ENCODE data around the gene NRG3.

Gene NRG3

GRCh38 chr10:81848514-81848913 is 26.5 kb upstream of the NRG3 start:
- no peak overlapping the region for H3K27ac Mint-ChIP-seq
- no peak overlapping the region for H3K4me3 Mint-ChIP-seq
- TF ChIP-seq CTCF (IDR thresholded peaks at IDR 0.05; ENCODE audit: unreplicated experiment in 3 of 3) = no peak
- H3K36me3 Mint-ChIP-seq (ENCODE audit: low read depth) = no peaks in the 10 kb centered on the region
- peaks cover under 1% of the 10 kb centered on the region for H3K9me3 Mint-ChIP-seq
- peaks cover 5% of the 10 kb centered on the region for H3K4me1 Mint-ChIP-seq
- peaks cover 9% of the 10 kb centered on the region for H3K27me3 Mint-ChIP-seq (ENCODE audit: low read depth)

- Mint-ChIP-seq H3K27ac (no peak overlapping the region), H3K27me3 (ENCODE audit: low read depth) (peaks cover 9% of the 10 kb centered on the region)
Measured at GRCh38 chr10:81848931-81849330, 26.1 kb upstream of the NRG3 start.

GRCh38 chr10:81862596-81862995 is 12.4 kb upstream of the NRG3 start:
- Mint-ChIP-seq H3K36me3 (ENCODE audit: low read depth) (peaks cover 17% of the 10 kb centered on the region), H3K27me3 (ENCODE audit: low read depth) (no peaks in the 10 kb centered on the region), H3K4me3 (no peak overlapping the region), H3K9me3 (peaks cover 23% of the 10 kb centered on the region), H3K4me1 (peaks cover 8% of the 10 kb centered on the region), H3K27ac (no peak overlapping the region)
- TF ChIP-seq CTCF (IDR thresholded peaks at IDR 0.05; ENCODE audit: unreplicated experiment in 3 of 3) = no peak

More at GRCh38 chr10:81848931-81849330, 26.1 kb upstream of the NRG3 start:
- peaks cover 1% of the 10 kb centered on the region for H3K4me1 Mint-ChIP-seq
- peaks cover 4% of the 10 kb centered on the region for H3K9me3 Mint-ChIP-seq
- H3K4me3 Mint-ChIP-seq = no peak overlapping the region
- H3K36me3 Mint-ChIP-seq (ENCODE audit: low read depth) = no peaks in the 10 kb centered on the region
- TF ChIP-seq CTCF (IDR thresholded peaks at IDR 0.05; ENCODE audit: unreplicated experiment in 3 of 3) = no peak

- H3K4me3 Mint-ChIP-seq = no peak overlapping the region
- TF ChIP-seq CTCF (IDR thresholded peaks at IDR 0.05; ENCODE audit: unreplicated experiment in 3 of 3) = no peak
- H3K36me3 Mint-ChIP-seq (ENCODE audit: low read depth) = peaks cover 17% of the 10 kb centered on the region
- H3K4me1 Mint-ChIP-seq = peaks cover 8% of the 10 kb centered on the region
- H3K27me3 Mint-ChIP-seq (ENCODE audit: low read depth) = no peaks in the 10 kb centered on the region
- no peak overlapping the region for H3K27ac Mint-ChIP-seq
- peaks cover 19% of the 10 kb centered on the region for H3K9me3 Mint-ChIP-seq
Measured at GRCh38 chr10:81863771-81864170, 11.2 kb upstream of the NRG3 start.

GRCh38 chr10:81865581-81865980 is 9.4 kb upstream of the NRG3 start:
- no peaks in the 10 kb centered on the region for H3K27me3 Mint-ChIP-seq (ENCODE audit: low read depth)
- no peak overlapping the region for H3K4me3 Mint-ChIP-seq
- TF ChIP-seq CTCF (IDR thresholded peaks at IDR 0.05; ENCODE audit: unreplicated experiment in 3 of 3) = no peak
- peak overlapping the region in 2 of 3 experiments; percentile 7 to 72 for H3K27ac Mint-ChIP-seq
- peaks cover 8% of the 10 kb centered on the region for H3K4me1 Mint-ChIP-seq
- H3K36me3 Mint-ChIP-seq (ENCODE audit: low read depth) = peaks cover 12% of the 10 kb centered on the region
- peaks cover 14% of the 10 kb centered on the region for H3K9me3 Mint-ChIP-seq

GRCh38 chr10:81866753-81867152 is 8.2 kb upstream of the NRG3 start:
- peak overlapping the region; percentile 76 to 90 (median 82) for H3K27ac Mint-ChIP-seq
- peaks cover 3% of the 10 kb centered on the region for H3K36me3 Mint-ChIP-seq (ENCODE audit: low read depth)
- peak overlapping the region in 1 of 3 experiments; percentile 0 for H3K4me3 Mint-ChIP-seq
- peaks cover 4% of the 10 kb centered on the region for H3K9me3 Mint-ChIP-seq
- peaks cover 8% of the 10 kb centered on the region for H3K4me1 Mint-ChIP-seq
- H3K27me3 Mint-ChIP-seq (ENCODE audit: low read depth) = peaks cover 10% of the 10 kb centered on the region
- no peak for TF ChIP-seq CTCF (IDR thresholded peaks at IDR 0.05; ENCODE audit: unreplicated experiment in 3 of 3)
